Measurements from ENCODE around the gene CXorf58.

DNA sequence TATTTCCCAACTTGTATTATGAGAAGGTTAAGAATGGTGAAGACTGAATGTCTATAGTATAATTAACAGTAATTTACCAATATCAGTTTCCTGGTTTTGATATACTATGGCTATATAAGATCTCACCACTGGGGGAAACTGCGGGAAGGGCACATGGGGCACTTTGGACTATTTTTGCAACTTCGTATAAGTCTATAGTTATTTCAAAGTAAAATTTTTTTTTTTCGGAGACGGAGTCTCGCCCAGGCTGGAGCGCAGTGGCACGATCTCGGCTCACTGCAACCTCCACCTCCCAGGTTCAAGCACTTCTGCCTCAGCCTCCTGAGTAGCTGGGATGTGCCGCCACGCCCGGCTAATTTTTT, 46.1 kb downstream of the CXorf58 start:
- TF ChIP-seq, protein P1, sequence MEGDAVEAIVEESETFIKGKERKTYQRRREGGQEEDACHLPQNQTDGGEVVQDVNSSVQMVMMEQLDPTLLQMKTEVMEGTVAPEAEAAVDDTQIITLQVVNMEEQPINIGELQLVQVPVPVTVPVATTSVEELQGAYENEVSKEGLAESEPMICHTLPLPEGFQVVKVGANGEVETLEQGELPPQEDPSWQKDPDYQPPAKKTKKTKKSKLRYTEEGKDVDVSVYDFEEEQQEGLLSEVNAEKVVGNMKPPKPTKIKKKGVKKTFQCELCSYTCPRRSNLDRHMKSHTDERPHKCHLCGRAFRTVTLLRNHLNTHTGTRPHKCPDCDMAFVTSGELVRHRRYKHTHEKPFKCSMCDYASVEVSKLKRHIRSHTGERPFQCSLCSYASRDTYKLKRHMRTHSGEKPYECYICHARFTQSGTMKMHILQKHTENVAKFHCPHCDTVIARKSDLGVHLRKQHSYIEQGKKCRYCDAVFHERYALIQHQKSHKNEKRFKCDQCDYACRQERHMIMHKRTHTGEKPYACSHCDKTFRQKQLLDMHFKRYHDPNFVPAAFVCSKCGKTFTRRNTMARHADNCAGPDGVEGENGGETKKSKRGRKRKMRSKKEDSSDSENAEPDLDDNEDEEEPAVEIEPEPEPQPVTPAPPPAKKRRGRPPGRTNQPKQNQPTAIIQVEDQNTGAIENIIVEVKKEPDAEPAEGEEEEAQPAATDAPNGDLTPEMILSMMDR (IDR thresholded peaks at IDR 0.05; ENCODE audit: low read depth, low read length) = no peak
- no peak for TF ChIP-seq EZH2phosphoT487 (IDR thresholded peaks at IDR 0.05; ENCODE audit: low read depth)

Measured in OCI-LY3 (cell line).